HG03439 (cell line): ENCODE measurements around the gene FAM167B.

Source experiments
- ATAC-seq: cut with Tn5 transposase; IDR thresholded peaks from one replicate; pipeline ENCODE4 v1.9.1; 2021; ENCODE audit warnings: mild to moderate bottlenecking, moderate library complexity; ENCODE audit not compliant: unreplicated experiment

The FAM167B gene

DNA sequence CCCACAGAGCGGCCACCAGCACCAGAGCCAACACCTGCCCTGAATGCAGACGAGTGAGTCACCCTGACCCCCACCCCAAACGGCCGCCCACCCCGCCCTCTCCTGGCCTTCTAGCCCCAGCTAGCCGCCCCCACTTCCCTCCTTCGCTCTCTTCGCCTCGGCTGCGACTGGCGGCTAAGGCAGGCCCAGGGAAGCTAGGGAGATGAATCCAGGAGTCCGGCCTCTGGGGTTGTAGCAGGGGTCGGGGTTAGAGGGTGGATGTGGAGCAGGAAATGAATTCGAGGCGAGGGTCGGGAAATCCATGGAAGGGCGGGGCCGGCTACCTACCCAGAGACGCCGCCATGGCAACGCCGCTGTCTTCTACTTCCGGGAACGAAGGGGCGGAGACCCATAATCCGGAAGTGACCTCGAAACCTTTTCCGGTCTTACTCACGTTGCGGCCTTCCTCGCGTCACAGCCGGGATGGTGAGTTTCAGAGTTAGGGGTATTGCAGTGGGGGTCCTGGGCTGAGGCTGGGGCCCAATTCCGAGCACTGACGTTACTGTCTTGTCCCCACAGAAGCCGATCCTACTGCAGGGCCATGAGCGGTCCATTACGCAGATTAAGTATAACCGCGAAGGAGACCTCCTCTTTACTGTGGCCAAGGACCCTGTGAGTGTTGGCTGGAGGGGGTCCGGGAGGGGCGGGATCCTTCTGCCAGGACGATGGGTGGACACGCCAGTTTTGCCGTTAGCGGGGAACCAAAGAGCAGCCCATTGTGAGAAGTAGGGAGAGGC is 24.9 kb upstream of the FAM167B start, which contains the start of the genes EIF3I and TMEM234:
Gene EIF3I, plus strand, starts transcription at position 428 of the 776 bp plus-strand sequence. Its CDS starts 35 bp downstream, at position 463.
Gene TMEM234, minus strand, starts transcription at position 374 of the 776 bp plus-strand sequence. Its CDS starts 31 bp downstream, at position 343.
- ATAC-seq, result peak; percentile 89

DNA sequence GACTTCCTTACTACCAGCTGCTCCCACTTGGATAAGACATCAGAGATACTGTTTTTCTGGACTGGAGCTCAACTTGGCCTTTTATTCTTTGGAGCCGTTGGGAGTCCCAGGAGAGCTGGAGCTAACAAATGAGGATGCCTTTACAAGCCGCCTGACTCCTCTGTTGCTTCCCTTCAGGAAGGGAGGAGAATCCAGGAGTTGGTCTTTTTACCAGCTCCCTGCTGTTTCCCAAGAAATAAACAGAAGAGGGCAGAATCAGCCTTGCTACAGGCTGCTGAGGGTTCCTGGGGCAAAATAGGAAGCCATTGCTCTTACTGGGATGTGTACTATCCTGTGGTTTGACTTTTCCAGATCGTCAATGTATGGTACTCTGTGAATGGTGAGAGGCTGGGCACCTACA is 23.3 kb upstream of the FAM167B start:
- ATAC-seq, result no peak

DNA sequence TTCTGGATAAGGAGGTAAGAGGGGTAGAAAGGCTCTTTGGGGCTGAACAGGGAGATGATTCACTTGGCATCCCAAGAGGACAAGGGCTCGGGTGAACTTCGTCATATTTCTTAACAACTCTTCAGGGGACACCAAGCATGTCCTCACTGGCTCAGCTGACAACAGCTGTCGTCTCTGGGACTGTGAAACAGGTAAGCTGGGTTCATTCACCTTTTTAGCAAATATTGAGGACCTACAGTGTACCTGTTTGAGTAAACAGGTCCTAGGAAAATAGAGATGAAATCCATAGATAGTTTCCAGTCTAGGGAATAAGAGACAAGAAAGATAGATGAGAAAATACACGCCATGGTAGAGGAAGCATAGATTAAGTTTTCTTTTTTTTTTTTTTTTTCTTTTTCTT is 22.7 kb upstream of the FAM167B start:
- no peak for ATAC-seq

DNA sequence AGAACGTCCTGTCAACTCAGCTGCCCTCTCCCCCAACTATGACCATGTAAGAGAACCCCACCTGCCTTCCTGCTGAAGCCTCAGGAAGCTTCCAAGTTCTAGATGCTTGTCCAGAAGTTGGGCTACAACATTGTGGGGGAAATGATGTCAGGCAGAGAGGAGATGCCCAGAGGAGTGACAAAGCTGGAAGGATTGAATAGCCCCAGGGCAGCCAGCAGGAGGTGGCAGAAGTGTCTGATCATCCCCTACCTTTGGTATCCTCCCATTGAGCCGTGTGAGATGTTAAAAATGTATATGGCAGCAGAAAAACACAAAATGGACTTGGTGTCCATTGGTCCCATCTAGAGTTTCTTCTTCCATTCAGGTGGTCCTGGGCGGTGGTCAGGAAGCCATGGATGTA is 18.3 kb upstream of the FAM167B start:
- ATAC-seq, result no peak

DNA sequence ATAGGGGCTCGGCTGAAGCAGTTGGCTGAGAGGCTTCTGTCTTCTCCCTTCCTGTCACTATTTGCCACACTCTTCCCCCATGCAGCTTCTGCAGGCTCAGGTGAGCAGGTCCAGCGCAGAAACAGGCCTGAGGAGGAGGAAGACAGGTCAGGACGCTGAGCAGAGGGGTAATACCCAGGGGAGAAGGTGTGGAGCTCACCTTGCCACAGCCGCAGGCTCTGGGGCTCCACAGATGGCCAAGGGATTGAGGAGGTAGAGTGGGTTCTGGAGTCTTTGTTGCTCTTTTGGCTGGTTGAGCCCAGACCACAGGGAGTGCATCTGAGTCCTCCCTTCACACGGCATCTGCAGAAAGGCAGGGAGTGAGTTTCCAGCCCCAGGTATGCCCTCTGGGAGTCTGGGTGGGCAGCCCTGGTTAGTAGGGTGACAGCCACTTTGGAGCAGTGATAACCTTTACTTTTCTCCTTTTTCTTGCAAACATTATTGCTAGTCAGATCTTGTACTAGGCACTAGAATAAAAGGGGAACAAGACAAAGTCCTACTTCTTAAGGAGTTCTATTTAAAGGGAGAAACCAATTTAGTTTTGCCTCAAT is 15.1 kb upstream of the FAM167B start:
- ATAC-seq, result no peak

DNA sequence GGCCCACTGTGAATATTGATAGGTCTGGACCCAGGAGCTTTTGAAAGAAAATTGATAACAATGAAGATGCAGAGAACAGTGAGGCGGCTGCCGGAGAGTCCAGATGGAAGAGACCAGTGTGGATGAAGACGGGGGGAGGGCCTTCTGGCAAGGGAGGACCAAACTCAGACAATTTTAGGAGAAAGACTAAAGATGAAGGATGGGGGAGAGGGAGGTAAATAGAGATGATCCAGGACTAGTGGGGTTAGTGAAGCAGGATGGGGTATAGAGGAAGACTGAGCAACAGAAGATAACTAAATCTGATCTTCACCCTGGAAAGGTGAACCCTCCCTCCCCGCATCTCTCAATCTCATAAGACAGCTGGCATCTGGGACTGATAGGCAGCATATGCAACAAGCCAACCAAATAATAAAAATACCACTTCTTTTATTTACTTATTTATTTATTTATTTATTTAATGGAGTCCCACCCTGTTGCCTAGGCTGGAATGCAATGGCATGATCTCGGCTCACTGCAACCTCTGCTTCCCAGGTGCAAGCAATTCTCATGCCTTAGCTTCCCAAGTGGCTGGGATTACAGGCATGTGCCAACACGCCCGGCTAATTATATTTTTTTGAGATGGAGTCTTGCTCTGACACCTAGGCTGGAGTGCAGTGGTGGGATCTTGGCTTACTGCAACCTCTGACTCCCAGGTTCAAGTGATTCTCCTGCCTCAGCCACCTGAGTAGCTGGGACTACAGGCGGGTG is 14.3 kb upstream of the FAM167B start:
- ATAC-seq, result no peak

DNA sequence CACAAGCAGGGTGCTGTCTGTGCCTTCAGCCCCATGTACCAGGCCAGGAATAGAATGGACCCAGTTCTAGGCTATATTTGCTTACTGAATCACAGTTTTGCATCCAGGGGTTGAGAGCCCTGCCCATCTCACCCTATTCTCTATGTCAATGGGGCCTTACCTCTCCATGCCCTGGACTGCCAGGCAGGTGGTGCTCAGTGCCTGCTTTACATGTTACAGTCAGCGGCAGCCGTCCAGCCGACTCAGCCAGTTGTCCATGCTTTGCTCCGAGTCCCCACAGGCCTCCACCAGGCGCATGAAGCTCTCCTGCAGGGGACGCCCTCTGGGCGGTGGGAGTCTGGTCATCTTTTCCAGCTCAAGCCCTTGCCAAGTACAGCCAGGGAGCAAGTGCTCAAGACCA is 12.2 kb upstream of the FAM167B start:
- no peak for ATAC-seq

DNA sequence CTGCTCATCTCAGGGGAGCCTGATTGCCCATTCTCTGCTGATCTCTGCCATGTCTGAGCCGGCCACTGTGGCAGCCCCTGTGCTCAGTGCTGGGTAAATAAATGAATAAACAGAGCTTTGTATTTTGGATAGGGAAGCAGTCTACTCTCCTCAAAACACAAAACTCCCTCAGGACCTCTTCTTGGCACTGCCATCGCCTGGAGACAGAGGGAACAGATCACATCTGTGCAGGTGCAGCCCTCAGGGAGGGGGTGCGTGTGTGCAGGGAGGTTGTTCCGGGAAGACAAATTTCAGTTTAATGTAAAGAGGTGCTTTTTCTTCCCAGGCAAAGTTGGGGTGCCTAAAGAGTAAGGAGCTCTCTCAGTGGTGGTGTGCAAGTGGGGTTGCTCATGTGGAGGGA is 7.7 kb upstream of the FAM167B start:
- no peak for ATAC-seq

DNA sequence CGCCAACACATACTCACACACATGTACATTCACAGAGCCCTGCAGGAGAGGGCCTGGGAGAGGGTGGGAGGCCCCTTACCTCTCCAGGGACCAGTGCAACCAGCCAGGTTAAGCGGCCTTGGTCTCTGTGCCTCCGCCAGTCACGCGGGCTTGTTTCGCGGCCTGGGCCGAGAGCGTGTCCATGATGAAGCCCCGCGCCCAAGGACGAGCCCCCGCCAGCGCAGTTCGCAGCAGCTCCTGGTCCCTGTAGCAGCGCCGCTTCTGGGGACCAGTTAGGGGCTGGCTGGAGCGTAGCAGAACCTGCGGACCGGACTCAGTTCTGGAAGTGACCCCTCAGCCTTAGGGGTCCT is 7.3 kb upstream of the FAM167B start:
- ATAC-seq, result no peak

DNA sequence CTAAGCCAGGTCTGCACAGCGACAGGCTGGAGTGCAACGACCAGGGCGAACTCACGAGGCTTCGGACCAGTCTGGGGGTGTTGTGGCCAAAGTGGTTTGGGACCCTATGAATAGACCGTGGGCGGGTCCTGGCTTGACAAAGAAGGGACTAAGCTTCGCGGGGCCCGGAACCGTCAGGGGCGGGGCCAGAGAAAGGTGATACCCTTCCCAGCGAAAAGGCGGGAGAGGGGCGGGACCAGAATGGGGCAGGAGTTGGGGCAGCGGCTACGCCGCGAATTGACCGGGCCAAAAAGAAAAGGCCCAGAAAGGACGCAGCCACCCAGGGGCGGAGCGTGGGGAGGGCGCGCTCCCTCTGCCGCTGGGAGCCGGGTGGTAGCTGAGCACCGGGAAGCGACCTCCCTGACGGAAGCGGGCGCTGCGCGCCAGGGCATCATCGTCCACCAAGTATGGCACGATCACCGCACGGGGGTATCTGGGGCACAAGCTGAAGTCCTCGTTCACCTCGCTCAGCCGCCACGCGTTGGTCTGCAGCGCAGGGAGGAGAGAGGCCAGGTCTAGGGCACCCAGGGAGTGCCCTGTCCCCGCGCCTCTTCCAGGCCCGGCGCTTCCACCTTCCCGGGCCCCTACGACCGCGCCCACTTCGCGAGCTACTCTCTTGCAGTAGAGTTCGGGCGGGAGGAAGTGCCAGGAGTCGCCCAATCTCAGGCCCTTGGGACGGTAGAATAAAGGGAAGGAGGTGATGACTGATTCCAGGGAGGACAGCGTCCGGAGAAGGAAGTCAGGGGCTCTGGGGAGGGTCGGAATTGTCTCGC is 6.7 kb upstream of the FAM167B start:
- ATAC-seq, result no peak

DNA sequence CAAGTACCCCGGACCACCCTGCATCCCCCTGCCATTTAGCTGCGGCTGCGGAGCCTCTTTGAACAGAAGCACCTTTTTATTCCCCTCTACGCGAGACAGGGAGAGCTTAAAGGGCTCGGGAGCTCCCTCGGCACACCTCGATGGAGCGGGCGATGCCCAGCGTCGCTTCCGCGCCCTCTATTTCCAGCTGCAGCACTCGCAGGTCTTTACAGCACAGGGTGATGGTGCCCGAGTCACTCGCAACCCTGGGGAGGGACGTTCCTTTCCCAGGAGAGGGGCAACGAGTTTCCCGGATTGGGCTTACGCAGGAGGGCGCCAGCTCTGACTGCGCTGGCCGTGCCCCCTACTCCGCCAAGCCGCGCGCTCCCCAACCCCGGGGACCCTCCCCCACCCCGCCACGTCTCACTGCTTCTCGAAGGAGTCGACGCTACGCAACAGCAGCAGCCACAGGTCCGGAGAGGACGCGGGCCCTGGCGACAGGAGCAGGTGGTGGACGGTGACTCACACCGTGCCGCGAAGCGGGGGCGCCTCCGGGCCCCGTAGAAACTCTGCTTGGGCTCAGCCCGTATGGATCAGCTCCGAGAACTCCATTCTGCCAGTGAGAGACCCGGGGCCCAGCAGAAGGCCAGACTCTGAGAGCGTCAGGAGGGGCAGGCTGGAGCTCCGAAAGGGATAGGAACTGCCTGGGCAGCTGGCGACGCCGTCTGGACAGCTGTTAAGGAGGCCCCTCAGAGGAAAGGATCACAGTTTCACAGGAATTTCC is 5.8 kb upstream of the FAM167B start:
- peak; percentile 45 for ATAC-seq

DNA sequence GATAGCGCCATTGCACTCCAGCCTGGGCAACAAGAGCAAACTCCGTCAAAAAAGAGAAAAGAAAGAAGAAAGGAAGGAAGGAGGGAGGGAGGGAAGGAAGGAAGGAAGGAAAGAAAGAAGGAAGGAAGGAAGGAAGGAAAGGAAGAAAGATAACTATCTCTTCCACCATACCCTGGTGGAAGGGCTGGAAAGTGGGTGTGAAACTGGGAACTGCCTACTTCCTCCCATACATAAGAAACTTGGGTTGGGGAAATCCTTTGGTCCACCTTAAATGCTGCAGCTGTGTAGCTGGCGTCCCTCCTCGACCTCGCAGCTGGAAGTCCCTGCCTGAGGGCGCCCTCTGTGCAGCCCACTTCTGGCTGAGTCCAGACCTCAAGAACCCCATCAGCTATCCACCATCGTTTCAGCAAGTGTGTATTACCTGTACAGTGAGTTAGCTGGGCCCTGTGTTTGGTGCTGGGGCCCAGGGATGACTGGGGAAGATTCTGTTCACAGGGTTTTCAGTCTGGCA is 4.6 kb upstream of the FAM167B start:
- no peak for ATAC-seq

DNA sequence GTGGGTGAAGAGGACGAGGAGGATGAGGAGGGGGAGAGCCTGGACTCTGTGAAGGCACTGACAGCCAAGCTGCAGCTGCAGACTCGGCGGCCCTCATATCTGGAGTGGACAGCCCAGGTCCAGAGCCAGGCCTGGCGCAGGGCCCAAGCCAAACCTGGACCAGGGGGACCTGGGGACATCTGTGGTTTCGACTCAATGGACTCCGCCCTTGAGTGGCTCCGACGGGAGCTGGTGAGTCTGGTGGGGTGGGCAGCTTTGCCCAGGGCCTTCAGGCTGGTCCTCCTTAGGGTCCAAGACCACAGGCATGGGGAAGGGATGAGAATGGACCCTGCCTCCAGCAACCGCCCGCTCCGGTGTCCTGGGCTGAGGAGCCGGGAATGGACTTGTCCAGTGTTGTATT is 430 bp downstream of the FAM167B start:
- no peak for ATAC-seq

DNA sequence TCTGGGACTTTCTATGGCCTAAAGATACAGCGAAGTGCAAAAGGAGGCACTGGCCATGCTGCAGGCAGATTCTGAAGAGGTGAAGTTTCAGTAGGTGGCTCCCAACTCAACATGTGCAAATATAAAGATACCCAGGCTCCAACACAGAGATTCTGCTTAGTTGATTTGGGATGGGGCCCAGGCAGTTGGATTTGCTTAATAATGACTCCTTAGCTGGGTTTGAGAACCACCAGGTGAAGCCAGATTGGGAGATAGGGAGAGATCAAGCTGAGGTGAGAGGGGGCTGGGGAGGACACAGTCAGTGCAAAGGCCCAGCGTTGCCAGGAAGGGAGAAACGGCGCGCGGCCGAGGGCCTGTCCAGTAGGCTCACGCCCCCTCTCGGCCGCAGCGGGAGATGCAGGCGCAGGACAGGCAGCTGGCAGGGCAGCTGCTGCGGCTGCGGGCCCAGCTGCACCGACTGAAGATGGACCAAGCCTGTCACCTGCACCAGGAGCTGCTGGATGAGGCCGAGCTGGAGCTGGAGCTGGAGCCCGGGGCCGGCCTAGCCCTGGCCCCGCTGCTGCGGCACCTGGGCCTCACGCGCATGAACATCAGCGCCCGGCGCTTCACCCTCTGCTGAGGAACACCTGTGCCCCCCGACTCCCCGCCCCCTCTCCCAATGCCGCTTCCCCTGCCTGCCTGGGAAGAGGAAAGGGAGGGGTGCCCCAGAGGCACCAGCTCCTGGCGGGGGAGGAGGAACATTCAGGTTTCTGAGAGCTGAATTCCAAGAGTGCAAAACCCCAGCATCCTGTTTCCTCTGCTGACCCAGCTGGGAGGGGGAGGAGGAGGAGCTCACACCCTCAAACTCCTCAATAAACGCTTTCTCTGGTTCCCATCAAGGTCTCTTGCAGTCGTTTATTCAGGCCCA is 1.2 kb downstream of the FAM167B start:
- ATAC-seq, result no peak

DNA sequence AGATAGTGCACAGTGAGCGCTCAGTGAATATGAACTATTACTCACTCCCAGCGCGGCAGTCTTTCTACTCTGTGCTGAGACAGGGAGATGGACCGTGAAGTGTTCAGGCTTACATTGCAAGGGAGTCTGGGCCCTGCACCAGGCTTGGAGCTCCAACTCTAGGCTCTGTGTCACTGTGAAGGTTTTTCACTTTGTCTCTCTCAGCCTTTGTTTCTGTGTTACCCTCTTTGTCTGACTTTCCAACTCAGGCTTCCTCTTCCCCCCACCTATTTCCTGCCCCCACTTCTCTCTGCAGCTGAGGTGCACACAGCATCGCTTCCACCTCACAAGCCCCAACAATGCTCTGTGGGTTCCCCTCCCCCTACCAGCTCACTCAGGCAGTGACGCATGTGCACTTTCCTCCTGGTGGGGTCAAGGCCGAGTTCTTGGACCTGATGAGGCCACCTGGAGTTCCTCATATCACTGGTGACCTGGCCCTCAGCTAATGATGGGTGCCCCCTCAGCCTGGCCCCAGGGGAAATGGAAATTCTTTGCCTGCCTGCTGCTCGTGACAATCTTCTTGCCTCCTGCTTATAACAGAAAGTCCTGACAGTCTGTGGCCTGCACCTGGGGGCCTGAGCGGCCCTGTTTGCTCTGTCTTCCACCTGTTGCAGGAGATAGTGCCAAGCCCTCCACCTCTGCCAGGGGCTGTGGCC is 3.0 kb downstream of the FAM167B start:
- no peak for ATAC-seq

DNA sequence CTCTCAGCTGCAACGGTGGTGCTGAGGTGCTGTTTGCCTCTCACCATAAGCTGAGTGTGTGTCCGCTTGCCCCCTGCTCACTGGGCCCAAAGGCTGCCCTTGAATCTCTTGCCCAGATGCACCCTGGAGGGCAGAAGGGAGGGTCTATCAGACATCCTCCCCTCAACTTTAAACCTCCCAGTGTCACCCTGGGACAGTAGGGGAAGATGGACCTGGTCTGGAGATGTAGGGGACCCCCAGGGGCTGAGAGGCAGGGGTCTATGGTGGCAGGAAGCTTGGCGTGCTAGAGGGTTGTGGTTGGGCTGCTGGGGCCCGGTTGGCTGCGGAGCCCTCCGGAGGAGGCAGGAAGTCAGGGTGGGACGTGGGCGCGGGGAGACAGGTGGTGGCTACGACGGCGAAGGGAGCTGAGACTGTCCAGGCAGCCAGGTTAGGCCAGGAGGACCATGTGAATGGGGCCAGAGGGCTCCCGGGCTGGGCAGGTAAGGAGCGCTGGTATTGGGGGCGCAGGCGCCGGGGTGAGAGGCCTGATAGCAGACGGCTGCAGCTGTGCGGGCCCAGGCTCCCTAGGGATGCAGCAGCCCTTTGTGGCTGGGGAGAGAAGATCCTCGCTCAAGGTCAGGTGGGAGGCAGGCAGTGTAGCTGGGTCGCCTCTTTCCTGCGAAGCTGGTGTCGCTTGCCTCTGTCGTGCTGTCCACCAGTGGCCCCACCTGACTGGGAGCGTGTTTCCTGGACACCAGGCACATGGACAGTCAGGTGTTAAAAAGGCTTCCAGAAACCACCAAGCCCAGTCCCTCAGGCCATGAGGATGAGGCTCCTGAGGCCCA is 4.1 kb downstream of the FAM167B start, which contains the start of gene LCK:
Gene LCK, plus strand, starts transcription at position 373 of the 824 bp plus-strand sequence. CDS start 23,065 bp downstream, outside the sequence.
- ATAC-seq, result no peak
